ENCODE results near the gene ZDHHC18. TPM values are rescaled to one million over a fixed set of nuclear protein-coding genes. Genes with fewer than 3 reads are reported as not detected.

The ZDHHC18 gene
- total and polyA plus RNA-seq, 2 of the 8 experiments (the other 6 are each of a cell fraction or from before 2014, with no cell fraction given): 29.7 to 49.8 TPM

- H4K8ac ChIP-seq (ENCODE audit: extremely low read depth, insufficient read depth, low read length): no peak overlapping the region
- H4K91ac ChIP-seq (replicated peaks; ENCODE audit: insufficient read length, low read length): no peak overlapping the region
- no peak overlapping the region for H2BK120ac ChIP-seq (replicated peaks; ENCODE audit: low read depth, low read length)
- H3K4me2 ChIP-seq (ENCODE audit: insufficient read depth in 1 of 2, low read depth in 2 of 2, low read length in 2 of 2): peak overlapping the region; percentile 30 to 41; a peak in 3 of 4 replicates
- no peak overlapping the region for H3K4ac ChIP-seq (replicated peaks; ENCODE audit: insufficient read length, low read depth, low read length)
- H3K4me3 ChIP-seq (ENCODE audit: extremely low read depth in 1 of 4, insufficient read depth in 2 of 4, low read depth in 3 of 4, low read length in 4 of 4): no peak overlapping the region
- H3K27ac ChIP-seq (ENCODE audit: low read depth, low read length): no peak overlapping the region
- 79% methylated on average over 5 of the region's 5 CpGs; no CpG with 5 or more reads in 1 of the 2 experiments for WGBS, 2 experiments (ENCODE audit: extremely low coverage in 1 of 2, insufficient coverage in 1 of 2, insufficient read length in 1 of 2, insufficient replicate concordance in 2 of 2, low coverage in 1 of 2, low lambda C conversion rate in 2 of 2, missing lambda C conversion rate in 1 of 2)
- H3K9ac ChIP-seq (replicated peaks in 1 of 4; ENCODE audit: extremely low read depth in 1 of 4, low read depth in 3 of 4, low read length in 3 of 4): no peak overlapping the region; a peak in 1 of 7 replicates
- no peak overlapping the region for H3K18ac ChIP-seq (ENCODE audit: extremely low read depth, low read length)
- no peak overlapping the region for H3K56ac ChIP-seq (replicated peaks; ENCODE audit: insufficient read length, low read depth, low read length)
- H2AFZ ChIP-seq (ENCODE audit: low read length): no peak overlapping the region
- peaks cover 0 to 2% of the 10 kb centered on the region in 2 experiments for H4K20me1 ChIP-seq (replicated peaks in 1 of 2; ENCODE audit: control insufficient read depth in 1 of 2, insufficient read depth in 2 of 2, low read length in 2 of 2)
- H3K23ac ChIP-seq (ENCODE audit: insufficient read length): no peak overlapping the region
- no peaks in the 10 kb centered on the region for H3K79me2 ChIP-seq (ENCODE audit: control insufficient read depth in 1 of 2, insufficient read depth in 2 of 2, low read length in 2 of 2)
- H4K5ac ChIP-seq (ENCODE audit: insufficient read length, low read depth, low read length): no peak overlapping the region
- peaks cover 0 to 1% of the 10 kb centered on the region in 2 experiments; a peak in 2 of 4 replicates for H3K9me3 ChIP-seq (ENCODE audit: insufficient read depth in 2 of 2, low read depth in 1 of 2, low read length in 1 of 2)
- H3K23me2 ChIP-seq (ENCODE audit: low read depth, low read length): no peaks in the 10 kb centered on the region
- H2AK5ac ChIP-seq (ENCODE audit: low read depth, low read length): 0 out of 2 replicates have a peak overlapping the region, but pooled peaks have one; percentile 67
- H3K14ac ChIP-seq (ENCODE audit: insufficient read length): no peak overlapping the region
- H3K79me1 ChIP-seq (ENCODE audit: low read depth, low read length): no peaks in the 10 kb centered on the region
- H2BK5ac ChIP-seq (ENCODE audit: low read depth, low read length): peak overlapping the region; percentile 6; the same call in 1 of the 2 replicates
- no peak overlapping the region for H2BK20ac ChIP-seq (ENCODE audit: low read length)
- H2BK15ac ChIP-seq (ENCODE audit: low read length): no peak overlapping the region
- no peaks in the 10 kb centered on the region for H3K27me3 ChIP-seq (replicated peaks in 1 of 4; ENCODE audit: control insufficient read depth in 3 of 4, extremely low read depth in 1 of 4, insufficient read depth in 3 of 4, low read length in 3 of 4)
- H3K4me1 ChIP-seq (replicated peaks in 1 of 4; ENCODE audit: control insufficient read depth in 3 of 4, insufficient read depth in 4 of 4, low read length in 3 of 4): peaks cover 3 to 12% (median 5%) of the 10 kb centered on the region in 4 experiments; a peak in 4 of 7 replicates
- DNase-seq (ENCODE audit: low read depth in 1 of 2, low spot score in 2 of 2): no peak
- ChIA-PET POLR2A (ENCODE audit: partially characterized antibody) (interaction anchor here (0.7 to 1.7 kb wide), 8 partner anchors 11 to 320 kb away, joined by 3 to 7 read pairs (median 3); partner anchors contain the start of genes GPN2 and PIGV), CTCF (ENCODE audit: partially characterized antibody) (interaction anchor here (0.6 to 7.0 kb wide), 18 partner anchors 10 to 257 kb away, joined by 3 to 61 read pairs (median 4); partner anchors contain the start of gene PIGV)
- peaks cover 0 to 4% (median 3%) of the 10 kb centered on the region in 4 experiments; a peak in 5 of 8 replicates for H3K36me3 ChIP-seq (ENCODE audit: control insufficient read depth in 2 of 4, insufficient read depth in 4 of 4, low read length in 3 of 4)
- H2BK12ac ChIP-seq (ENCODE audit: low read depth, low read length): no peak overlapping the region
- no peak for FAIRE-seq
- no peak for TF ChIP-seq EZH2 (IDR thresholded peaks at IDR 0.05; ENCODE audit: low read depth, low read length, severe bottlenecking)
- TF ChIP-seq RXRA (IDR thresholded peaks at IDR 0.05; ENCODE audit: insufficient read depth, low read depth, low read length): no peak
- TF ChIP-seq NRF1 (IDR thresholded peaks at IDR 0.05; ENCODE audit: low read depth, low read length): no peak
- TF ChIP-seq USF2 (IDR thresholded peaks at IDR 0.05; ENCODE audit: low read length): no peak
- no peak for TF ChIP-seq KDM4A (IDR thresholded peaks at IDR 0.05; ENCODE audit: low read depth, low read length, severe bottlenecking)
- TF ChIP-seq, protein P1, sequence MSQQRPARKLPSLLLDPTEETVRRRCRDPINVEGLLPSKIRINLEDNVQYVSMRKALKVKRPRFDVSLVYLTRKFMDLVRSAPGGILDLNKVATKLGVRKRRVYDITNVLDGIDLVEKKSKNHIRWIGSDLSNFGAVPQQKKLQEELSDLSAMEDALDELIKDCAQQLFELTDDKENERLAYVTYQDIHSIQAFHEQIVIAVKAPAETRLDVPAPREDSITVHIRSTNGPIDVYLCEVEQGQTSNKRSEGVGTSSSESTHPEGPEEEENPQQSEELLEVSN (IDR thresholded peaks at IDR 0.05): no peak
- no peak for TF ChIP-seq RNF2 (IDR thresholded peaks at IDR 0.05; ENCODE audit: borderline replicate concordance, low read depth, low read length, missing control alignments, poor library complexity, severe bottlenecking)
- no peak for TF ChIP-seq SRF (IDR thresholded peaks at IDR 0.05; ENCODE audit: low read depth, low read length)
- TF ChIP-seq MAX (IDR thresholded peaks at IDR 0.05): no peak
Observed at GRCh38 chr1:26799479-26800142, 26.9 kb upstream of the ZDHHC18 start.

Measured in H1 (cell line).